Endometrial microvascular endothelial cells (primary cell): Measurements from ENCODE around the gene CSTPP1. TPM values are rescaled to one million over a fixed set of nuclear protein-coding genes. Genes with fewer than 3 reads are reported as not detected.
"Not testable (repeated sequence)": the region's sequence is repeated elsewhere in the genome, so short reads cannot be mapped to it uniquely, and the experiment has no call there.

Experiments
- in situ Hi-C: cut with HindIII; loops from 2 replicates; pipeline ENCODE4 v1.10.0; 2017; ENCODE audit warnings: low sequenced_read_pairs, low pct_unique_long_range_greater_than_20kb; ENCODE audit errors: inconsistent ontology term
- total RNA-seq: library from RNA; depleted of rRNA; stranded (reverse); fragments of >200 nt; gene quantifications from one replicate; pipeline ENCODE4 v1.2.3, GENCODE V29; 2015; ENCODE audit errors: inconsistent ontology term

Gene CSTPP1
- total RNA-seq, 1 donor from 2014 or later: 24.0 TPM

DNA sequence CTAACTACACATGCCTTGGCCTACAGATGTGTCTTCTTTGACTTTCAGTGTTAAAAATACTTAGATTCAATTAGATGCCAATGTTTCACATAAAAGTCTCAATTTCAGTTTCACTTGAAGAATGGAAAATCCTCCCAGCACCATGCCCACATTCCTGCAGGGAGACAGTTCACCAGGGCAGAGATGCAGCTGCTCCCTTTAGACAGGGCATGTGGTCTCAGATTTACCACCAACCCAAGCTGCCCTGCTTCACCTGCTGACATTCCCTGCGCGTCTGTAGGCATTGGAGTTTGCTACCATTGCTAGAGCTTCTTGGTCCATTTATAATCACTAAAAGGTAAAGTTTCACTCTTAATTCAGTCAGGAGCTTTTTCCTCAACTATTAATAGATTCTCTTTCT lies 126.2 kb downstream of the CSTPP1 start:
- in situ Hi-C loops: no loop called here

DNA sequence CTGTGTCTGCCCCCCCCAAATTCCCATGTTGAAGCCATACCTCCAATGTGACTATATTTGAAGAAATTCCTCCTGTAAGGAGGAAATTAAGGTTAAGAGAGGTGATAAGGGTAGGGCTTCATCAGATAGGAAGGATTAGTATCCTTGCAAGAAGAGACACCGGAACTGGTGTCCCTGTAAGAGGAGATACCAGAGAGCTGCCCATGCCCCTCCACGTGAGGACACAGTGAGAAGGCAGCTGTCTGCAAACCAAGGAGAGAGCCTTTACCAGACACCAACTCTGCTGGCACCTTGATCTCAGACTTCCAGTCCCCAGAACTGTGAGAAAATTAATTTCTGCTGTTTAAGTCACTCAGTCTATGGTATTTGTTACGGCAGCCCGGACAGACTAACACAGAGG lies 130.8 kb downstream of the CSTPP1 start:
- in situ Hi-C loops: no loop called here

DNA sequence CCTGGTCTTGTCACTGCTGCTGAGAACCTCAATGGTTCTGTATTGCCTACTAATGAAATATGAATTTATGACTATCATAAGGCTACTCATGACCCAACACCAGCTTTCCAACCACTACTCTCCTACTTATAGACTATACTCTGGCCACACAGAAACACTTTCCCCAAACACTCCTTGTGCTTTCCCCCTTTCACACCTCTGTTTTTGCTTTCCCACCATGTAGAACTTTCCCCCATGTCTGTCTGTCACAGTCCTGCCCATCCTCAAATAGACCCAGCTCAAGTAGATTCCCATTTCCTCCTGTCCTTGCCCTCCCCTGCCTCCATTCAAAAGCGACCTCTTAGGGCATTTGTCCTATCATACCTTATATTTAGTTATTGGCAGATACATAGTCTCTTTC lies 134.2 kb downstream of the CSTPP1 start:
- in situ Hi-C loops: no loop called here

- in situ Hi-C loops: no loop called here
These were observed 134.8 kb downstream of the CSTPP1 start for GRCh38 chr11:47071341-47071740.

- in situ Hi-C loops: no loop called here
These were observed 135.3 kb downstream of the CSTPP1 start for GRCh38 chr11:47071791-47072261.

DNA sequence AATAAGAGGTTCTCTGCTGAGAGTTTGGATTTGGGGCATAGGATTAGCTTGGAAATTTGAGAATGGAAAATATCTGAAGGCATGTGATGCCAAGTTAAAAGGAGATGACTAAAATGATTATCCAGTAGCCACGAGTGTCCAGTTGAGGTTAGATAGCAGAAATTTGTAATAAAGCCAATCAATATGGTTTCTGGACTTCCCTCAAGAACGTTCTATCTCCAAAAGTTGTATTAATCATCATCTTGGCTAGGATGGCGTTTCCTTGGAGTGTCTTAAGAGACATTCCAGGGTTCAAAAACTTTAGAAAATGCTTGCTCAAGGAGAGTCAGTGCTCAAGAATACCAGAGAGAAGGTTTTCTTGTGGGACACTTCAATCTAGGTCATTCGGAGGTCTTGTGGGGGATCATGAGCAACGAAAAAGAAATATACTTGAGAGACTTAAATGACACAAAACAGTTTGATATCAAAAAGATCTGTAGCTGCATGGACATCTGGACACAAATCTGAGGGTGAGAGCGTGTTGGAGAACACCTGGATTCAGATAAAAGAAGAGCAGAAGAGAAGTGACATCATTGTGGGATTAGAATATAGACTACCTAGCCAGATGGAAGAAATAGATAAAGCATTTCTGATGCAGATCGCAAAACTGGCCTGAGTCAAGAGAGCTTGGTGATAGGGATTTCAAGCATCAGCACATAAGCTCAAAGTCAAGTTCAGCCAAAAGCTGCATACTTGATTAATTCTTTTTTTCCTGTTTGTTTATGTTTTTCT lies 142.4 kb downstream of the CSTPP1 start:
- in situ Hi-C loops: no loop called here

- in situ Hi-C loops: not testable (repeated sequence)
These were observed 144.2 kb downstream of the CSTPP1 start for GRCh38 chr11:47080775-47081174.

DNA sequence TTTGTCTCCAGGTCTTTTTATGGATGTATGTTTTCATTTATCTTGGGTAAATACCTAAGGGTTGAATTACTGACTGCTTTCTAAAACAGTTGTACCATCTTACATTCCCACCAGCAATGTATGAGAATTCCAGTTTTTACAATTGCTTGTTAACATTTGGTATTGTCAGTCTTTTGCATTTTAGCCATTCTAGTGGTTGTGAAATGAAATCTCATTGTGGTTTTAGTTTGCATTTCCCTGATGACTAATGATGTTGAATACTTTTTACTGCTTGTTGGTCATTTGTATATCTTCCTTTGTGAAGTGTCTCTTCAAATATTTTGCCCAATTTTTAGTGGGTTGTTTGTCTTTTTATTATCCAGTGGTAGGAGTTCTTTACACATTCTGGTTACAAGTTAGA lies 147.4 kb downstream of the CSTPP1 start:
- in situ Hi-C loops: no loop called here

DNA sequence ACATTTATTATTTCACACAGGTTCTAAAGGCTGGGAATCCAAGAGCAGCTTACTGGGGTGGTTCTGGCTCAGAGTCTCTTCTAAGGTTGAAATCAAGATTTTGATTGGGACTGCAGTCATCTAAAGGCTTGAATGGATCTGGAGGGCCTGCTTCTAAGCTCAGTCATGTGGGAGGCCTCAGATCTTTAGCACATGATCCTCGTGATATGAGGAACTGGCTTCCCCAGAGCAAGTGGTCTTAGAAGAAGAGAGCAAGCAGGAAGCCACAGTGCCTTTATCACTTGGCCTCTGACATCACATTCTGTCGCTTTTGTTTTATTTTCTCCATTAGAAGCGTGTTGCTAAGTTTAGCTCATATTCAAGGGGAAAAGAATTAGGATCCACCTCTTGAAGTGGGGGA lies 151.2 kb downstream of the CSTPP1 start:
- in situ Hi-C loops: no loop called here

DNA sequence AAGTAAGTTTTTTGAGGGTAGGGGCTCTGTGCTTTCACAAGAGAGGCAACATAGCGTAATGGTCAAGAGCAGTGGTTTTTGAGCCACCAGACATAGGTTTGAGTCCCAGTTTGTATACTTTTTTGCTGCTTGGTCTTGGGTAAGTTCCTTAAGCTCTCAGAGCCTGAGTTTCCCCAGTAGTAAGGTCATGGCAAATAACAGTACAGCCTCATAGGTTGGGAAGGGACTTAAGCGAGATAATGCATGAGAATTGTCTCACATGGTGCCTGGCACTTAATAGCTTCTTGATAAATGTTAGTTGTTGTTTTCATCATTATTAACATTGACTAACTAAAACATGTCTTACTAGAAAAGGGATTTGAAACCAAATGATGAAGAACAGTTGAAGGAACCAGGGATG lies 157.0 kb downstream of the CSTPP1 start:
- in situ Hi-C loops: no loop called here

GRCh38 chr11:47096871-47097270 lies 160.3 kb downstream of the CSTPP1 start:
- in situ Hi-C loops: not testable (repeated sequence)

DNA sequence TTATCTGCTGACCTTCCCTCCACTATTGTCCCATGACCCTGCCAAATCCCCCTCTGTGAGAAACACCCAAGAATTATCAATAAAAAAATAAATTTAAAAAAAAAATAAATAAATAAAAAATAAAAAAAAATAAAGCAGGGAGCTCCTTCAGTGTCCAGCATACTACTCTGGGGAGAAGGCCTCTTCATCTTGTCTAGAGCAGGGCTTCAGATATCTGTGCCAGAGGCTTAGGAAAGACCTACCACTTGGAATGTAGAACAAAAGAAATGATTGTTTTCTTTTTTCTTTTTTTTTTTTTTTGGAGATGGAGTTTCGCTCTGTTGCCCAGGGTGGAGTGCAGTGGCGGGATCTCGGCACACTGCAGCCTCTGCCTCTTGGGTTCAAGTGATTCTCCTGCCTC lies 161.7 kb downstream of the CSTPP1 start:
- in situ Hi-C loops: not testable (repeated sequence)

DNA sequence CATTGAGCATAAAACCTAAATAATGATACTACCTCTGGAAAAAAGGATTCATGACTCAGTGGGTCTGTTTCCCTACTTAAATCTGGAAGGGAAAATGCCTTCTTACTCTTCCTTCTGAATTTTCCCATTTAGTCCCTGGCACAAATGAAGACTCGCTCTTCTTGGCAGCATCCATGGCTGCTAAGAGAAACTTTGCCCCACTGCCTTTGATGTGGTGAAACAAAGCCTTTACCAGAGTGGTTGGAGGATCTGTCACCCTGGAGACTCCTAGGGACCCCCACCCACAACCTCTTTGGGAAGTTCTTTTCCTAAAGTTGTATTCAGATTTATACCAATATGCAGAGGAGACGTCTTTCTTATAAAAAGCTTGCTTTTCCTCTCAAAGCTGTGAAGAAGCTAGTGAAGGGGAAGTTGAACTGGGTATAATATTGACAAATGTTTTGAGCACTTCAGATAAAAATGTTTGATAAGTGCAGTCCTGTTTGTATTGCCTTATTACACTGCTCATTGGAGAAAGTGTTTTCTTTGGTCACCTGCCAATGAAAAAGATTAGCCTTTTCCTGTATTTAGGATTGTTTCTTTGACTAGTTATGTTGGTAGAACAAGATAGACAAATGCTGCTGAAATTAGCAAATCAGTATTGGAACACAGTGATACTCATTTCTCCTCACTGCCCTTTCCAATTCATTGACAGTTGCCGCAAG lies 162.8 kb downstream of the CSTPP1 start:
- in situ Hi-C loops: no loop called here

DNA sequence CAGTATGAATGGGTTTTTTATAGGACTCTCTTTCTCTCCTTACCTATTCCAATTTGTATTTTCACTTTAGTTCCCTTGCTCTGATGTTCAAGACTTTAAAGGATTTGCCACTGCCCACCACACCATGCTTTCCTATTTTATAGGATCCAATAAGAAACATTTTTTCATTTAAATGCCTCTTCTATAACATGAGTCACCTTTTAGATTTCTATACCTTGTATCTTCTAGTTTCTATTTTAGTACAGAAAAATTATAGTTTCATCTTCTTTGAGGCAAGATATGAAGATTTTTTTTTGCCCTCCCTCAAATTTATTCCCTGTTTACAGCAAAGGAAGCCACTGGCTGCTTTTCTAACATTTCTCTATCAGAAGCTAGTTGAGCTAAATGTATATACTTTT lies 163.4 kb downstream of the CSTPP1 start:
- in situ Hi-C loops: no loop called here

- in situ Hi-C loops: no loop called here
These were observed 164.8 kb downstream of the CSTPP1 start for GRCh38 chr11:47101406-47101805.

- in situ Hi-C loops: no loop called here
These were observed 167.8 kb downstream of the CSTPP1 start for GRCh38 chr11:47104261-47104950.

DNA sequence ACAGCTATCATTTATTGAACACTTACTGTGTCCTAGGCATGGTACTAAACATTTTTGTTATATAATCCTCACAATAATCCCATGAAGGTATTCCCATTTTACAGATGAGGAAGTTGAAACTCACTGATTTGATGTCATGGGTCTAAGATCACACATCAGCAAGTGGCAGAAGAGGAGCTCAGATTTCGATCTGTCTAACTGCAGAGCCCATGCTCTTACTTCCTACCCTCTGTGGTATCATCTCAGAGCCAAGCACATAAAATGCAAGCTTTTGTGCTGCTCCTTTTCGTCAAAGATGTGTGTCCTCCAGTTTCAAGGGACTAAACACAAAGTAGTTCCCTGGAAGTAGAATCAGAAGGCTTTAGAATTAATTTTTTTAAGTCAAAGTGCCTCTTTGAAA lies 169.0 kb downstream of the CSTPP1 start:
- in situ Hi-C loops: no loop called here

DNA sequence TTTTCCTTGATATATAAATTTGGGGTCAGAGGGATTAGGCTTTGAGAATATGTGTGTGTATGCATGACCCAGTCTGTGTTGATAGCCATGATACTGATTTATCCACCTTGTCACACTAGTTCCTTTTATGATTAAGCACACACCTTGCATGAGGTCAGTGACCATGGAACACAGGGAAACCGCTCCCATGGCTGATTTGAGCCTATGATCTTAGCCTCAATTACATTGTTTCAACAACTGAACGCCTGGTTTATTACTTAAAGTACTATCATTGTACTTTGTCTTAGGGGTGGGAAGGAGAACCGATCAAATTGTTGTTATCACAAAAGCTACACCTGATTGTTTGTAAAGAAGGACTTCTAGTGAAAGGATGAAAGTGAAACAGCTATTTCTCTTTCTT lies 169.4 kb downstream of the CSTPP1 start:
- in situ Hi-C loops: no loop called here

DNA sequence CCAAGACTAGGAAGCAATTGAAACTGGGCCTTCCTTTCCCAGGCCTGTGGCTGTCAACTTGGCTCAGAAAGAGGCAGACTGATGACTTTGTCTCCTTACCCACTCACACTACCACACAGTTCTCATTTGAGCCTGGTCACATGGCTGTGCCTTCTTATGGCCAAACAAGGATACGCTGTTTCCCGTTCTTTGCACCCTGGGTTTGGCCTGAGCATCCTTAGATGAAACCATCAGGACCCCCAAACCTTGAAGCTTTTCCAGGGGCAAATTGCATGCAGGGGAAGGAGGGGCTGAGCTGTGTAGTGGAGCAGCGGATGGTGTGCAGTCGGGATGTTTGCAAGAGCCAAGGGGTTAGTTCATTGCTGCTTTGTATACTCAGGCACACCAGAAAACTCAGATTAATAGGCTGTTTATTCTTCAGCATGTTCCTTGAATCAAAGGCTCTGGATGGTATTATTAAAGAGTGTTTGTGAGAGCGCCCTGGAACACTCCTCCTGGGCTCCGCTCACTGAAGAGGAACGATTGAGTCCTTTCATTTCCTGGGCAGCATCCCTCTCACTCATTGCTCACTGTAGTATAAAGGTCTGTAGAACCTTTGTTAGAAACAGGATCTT lies 170.3 kb downstream of the CSTPP1 start:
- in situ Hi-C loops: no loop called here
